NCI-H82 (cell line): ENCODE data around the gene CAMKV.
A peak's percentile ranks its signal among the peaks of the same experiment; 100 is the strongest.
"Not testable (repeated sequence)": the region's sequence is repeated elsewhere in the genome, so short reads cannot be mapped to it uniquely, and the experiment has no call there.

Experiments used
- DNase-seq: peaks from one replicate; lab custom pipeline; 2025; lab: John Stamatoyannopoulos, UW

CAMKV gene

GRCh38 chr3:49845694-49846093 lies 24.0 kb downstream of the CAMKV start:
- DNase-seq: no peak

GRCh38 chr3:49844464-49845183 lies 25.1 kb downstream of the CAMKV start:
- DNase-seq: no peak

GRCh38 chr3:49842843-49843517 lies 26.7 kb downstream of the CAMKV start:
- no peak for DNase-seq

- no peak for DNase-seq
Observed at GRCh38 chr3:49841806-49842205, 27.9 kb downstream of the CAMKV start.

GRCh38 chr3:49841126-49841696 lies 28.5 kb downstream of the CAMKV start:
- peak; percentile 59 for DNase-seq

DNA sequence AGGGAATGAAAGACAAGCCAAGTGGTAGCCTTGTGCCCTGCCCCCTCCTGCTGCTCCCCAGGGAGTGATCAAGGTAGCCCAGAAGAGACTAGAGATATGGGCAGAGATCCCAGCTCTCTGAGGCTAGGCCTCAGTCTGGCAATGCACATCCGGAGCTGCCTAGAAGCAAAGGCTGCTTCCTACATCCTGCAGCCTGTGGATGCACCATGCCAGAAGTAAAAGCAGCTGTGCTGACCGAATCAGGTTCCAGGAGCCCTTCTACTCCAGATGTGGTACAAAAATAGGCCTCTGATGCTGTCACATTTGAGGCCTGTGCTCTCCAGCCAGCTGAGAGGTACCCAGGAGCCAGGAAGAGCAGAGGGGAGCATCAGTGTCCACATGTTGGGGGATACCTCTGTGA lies 29.3 kb downstream of the CAMKV start:
- no peak for DNase-seq

- peak; percentile 78 for DNase-seq
Observed at GRCh38 chr3:49839193-49839809, 30.4 kb downstream of the CAMKV start.

DNA sequence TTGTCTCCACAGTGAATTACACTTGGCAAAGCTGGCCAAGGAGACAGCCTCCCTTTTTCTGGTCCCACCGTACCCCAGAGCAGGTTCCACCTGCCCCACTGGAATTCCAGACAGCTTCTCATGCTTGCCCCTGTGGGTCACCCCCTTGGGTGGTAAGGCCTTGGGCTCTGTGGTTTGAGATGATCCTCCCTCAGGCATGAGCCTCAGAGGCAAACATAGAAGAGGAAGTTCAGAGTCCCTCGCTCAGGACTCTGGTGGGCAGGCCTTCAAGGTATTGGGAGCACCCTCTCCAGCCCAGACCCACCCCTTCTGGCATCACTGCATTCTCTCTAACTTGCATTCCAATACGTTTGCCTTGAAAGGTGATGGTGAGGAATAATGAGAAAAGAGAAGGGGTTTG lies 38.4 kb downstream of the CAMKV start:
- DNase-seq: no peak

DNA sequence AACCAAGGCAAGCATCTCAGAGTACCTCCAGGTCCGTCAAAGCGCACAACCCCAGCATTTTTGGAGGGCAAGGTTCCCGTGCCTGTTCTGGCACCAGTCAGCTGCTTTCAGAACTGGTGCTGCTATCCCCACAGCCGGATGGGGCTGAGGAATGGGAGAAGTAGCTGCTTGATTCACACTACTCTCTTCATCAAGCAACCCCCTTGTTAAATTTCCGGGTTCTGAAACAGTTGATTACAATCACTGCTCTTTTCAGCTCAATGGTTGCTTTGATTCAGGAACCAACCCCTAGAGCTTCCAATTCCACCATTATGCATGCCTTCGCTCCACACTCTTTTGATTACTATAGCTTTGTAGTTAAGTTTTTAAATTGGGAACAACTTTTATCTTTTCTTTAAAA lies 43.7 kb downstream of the CAMKV start:
- DNase-seq: no peak

GRCh38 chr3:49823131-49823530 lies 46.6 kb downstream of the CAMKV start:
- not testable (repeated sequence) for DNase-seq

GRCh38 chr3:49813497-49814174 lies 56.1 kb downstream of the CAMKV start, which contains the start of gene UBA7:
Gene UBA7 (minus strand): TSS chr3:49813953. CDS start chr3:49813787, 166 bp downstream.
- no peak for DNase-seq

GRCh38 chr3:49812916-49813496 lies 56.7 kb downstream of the CAMKV start:
- no peak for DNase-seq
